Activated CD4-positive, alpha-beta memory T cell treated with anti-CD3 and anti-CD28 coated beads, Interleukin-2, amount 10 ng/mL, durations not matched to agents 7 days and 5 days (primary cell): ENCODE measurements around the gene ZNF146. TPM values are rescaled to one million over a fixed set of nuclear protein-coding genes. Genes with fewer than 3 reads are reported as not detected.
A peak's percentile ranks its signal among the peaks of the same experiment; 100 is the strongest.
"Not testable (repeated sequence)": the region's sequence is repeated elsewhere in the genome, so short reads cannot be mapped to it uniquely, and the experiment has no call there.

ENCODE experiments used
- CTCF ChIA-PET: fragments of 350-600 bp; sonication (Branson Sonifier 250); formaldehyde crosslinking; loops from one replicate; lab custom pipeline; 2021; ENCODE audit warnings: antibody characterized with exemption, inconsistent platforms; lab: Charles Lee
- POLR2A ChIA-PET: fragments of 350-600 bp; sonication (Branson Sonifier 250); formaldehyde crosslinking; loops from one replicate; lab custom pipeline; 2021; ENCODE audit warnings: antibody characterized with exemption; lab: Charles Lee
- DNase-seq: peaks from one replicate; pipeline ENCODE4 v3.0.0-alpha.2; 2020
- H3K27ac Mint-ChIP-seq: one replicate; pipeline ENCODE4 v1.8.0; 2021; ENCODE audit warnings: mild to moderate bottlenecking, mixed read lengths
- H3K27me3 Mint-ChIP-seq: one replicate; pipeline ENCODE4 v1.8.0; 2021; ENCODE audit warnings: mixed read lengths
- H3K36me3 Mint-ChIP-seq: one replicate; pipeline ENCODE4 v1.8.0; 2021; ENCODE audit warnings: low read depth, mixed read lengths
- H3K4me1 Mint-ChIP-seq: one replicate; pipeline ENCODE4 v1.8.0; 2021; ENCODE audit warnings: mixed read lengths
- H3K4me3 Mint-ChIP-seq: one replicate; pipeline ENCODE4 v1.8.0; 2021; ENCODE audit warnings: mild to moderate bottlenecking, mixed read lengths
- H3K9me3 Mint-ChIP-seq: one replicate; pipeline ENCODE4 v1.8.0; 2021; ENCODE audit warnings: mixed read lengths
- total RNA-seq, 2 experiments: library from RNA; stranded (reverse); gene quantifications; one replicate each; pipeline ENCODE4 v1.2.3, GENCODE V29; 2021

ZNF146 gene
- total RNA-seq, 2 experiments from 2014 or later, result 64.6 to 68.4 TPM

DNA sequence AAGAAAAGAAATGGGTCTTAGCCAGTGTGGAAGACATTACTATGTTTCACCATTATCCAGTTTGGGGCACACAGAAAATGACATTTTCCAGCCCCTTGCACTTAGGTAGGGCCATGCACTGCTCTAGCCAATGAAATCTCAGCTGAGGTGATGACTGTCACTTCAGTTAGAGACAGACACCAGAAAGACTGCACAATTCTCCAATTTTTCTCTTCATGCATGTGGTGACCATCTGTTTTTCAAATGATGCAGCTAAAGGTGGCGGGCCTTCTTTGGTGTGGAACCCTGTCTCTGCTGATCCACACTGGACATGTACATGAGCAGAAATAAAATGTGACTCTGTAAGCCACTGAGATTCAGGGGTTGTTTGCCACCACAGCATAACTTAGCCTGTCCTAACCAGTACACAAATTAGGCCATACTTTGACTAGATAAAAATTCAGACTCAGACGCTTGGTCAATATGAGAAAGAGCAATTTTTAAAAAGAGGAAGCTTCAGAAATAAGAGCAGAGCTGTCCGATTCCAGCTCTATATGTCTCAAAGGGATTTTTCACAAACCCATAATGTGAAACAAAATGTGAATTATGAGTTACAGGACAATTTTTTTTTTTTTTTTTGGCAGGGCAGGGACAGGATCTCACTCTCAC lies 7.2 kb upstream of the ZNF146 start:
- H3K9me3 Mint-ChIP-seq, result no peaks in the 10 kb centered on the region
- H3K27ac Mint-ChIP-seq, result no peak overlapping the region
- CTCF ChIA-PET, result interaction anchor here (0.7 to 1.3 kb wide), 2 partner anchors 80 to 865 kb away, joined by 3 read pairs; no protein-coding TSS in a partner anchor
- H3K36me3 Mint-ChIP-seq, result no peaks in the 10 kb centered on the region
- DNase-seq, result no peak
- H3K4me1 Mint-ChIP-seq, result no peaks in the 10 kb centered on the region
- H3K4me3 Mint-ChIP-seq, result no peak overlapping the region
- H3K27me3 Mint-ChIP-seq, result no peaks in the 10 kb centered on the region
- POLR2A ChIA-PET, result no interaction called here

DNA sequence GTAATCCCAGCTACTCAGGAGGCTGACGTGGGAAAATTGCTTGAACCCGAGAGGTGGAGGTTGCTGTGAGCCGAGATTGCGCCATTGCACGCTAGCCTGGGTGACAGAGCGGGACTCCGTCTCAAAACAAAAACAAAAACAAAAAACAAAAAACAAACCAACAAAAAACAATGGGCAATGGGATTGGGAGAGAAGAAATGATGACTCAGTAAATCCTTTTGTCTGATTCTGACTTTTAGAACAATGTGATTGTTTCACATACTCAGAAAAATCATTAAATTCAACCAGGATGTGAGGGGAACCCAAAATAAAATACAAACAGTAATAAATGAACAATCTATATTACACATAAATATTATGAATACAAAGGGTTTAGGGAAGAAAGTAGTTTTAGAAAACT lies 5.5 kb upstream of the ZNF146 start:
- no peaks in the 10 kb centered on the region for H3K4me1 Mint-ChIP-seq
- H3K27me3 Mint-ChIP-seq, result no peaks in the 10 kb centered on the region
- DNase-seq, result no peak
- no peaks in the 10 kb centered on the region for H3K9me3 Mint-ChIP-seq
- ChIA-PET CTCF (no interaction called here), POLR2A (no interaction called here)
- H3K27ac Mint-ChIP-seq, result no peak overlapping the region
- H3K4me3 Mint-ChIP-seq, result no peak overlapping the region
- H3K36me3 Mint-ChIP-seq, result no peaks in the 10 kb centered on the region

- no peaks in the 10 kb centered on the region for H3K4me1 Mint-ChIP-seq
- POLR2A ChIA-PET, result no interaction called here
These were observed 4.4 kb upstream of the ZNF146 start for GRCh38 chr19:36210497-36210896.

GRCh38 chr19:36212895-36213294 lies 2.0 kb upstream of the ZNF146 start:
- Mint-ChIP-seq H3K27me3 (no peaks in the 10 kb centered on the region), H3K27ac (no peak overlapping the region), H3K4me3 (no peak overlapping the region), H3K4me1 (peaks cover 13% of the 10 kb centered on the region), H3K36me3 (peaks cover 13% of the 10 kb centered on the region), H3K9me3 (peaks cover 4% of the 10 kb centered on the region)
- no peak for DNase-seq
- ChIA-PET POLR2A (no interaction called here), CTCF (no interaction called here)

More at GRCh38 chr19:36210497-36210896, 4.4 kb upstream of the ZNF146 start:
- no peaks in the 10 kb centered on the region for H3K36me3 Mint-ChIP-seq
- no peaks in the 10 kb centered on the region for H3K27me3 Mint-ChIP-seq
- CTCF ChIA-PET, result no interaction called here
- no peak overlapping the region for H3K4me3 Mint-ChIP-seq
- no peak for DNase-seq
- H3K27ac Mint-ChIP-seq, result no peak overlapping the region
- no peaks in the 10 kb centered on the region for H3K9me3 Mint-ChIP-seq

GRCh38 chr19:36215276-36216123 lies 594 bp downstream of the ZNF146 start:
- ChIA-PET CTCF (interaction anchor here (0.6 to 1.9 kb wide), 7 partner anchors 45 to 619 kb away, joined by 3 to 22 read pairs (median 3); partner anchors contain the start of genes CAPNS1 and POLR2I), POLR2A (interaction anchor here (0.6 to 2.6 kb wide), 24 partner anchors 9 to 1687 kb away, joined by 3 to 21 read pairs (median 5); partner anchors contain the start of genes ALKBH6, CAPNS1, POLR2I and TBCB)
- peaks cover 9% of the 10 kb centered on the region for H3K9me3 Mint-ChIP-seq
- H3K4me3 Mint-ChIP-seq, result no peak overlapping the region
- peaks cover 29% of the 10 kb centered on the region for H3K36me3 Mint-ChIP-seq
- H3K27me3 Mint-ChIP-seq, result no peaks in the 10 kb centered on the region
- peak; percentile 18 for DNase-seq
- peaks cover 19% of the 10 kb centered on the region for H3K4me1 Mint-ChIP-seq
- H3K27ac Mint-ChIP-seq, result no peak overlapping the region

- POLR2A ChIA-PET, result no interaction called here
- no peak for DNase-seq
- CTCF ChIA-PET, result no interaction called here
- H3K27ac Mint-ChIP-seq, result no peak overlapping the region
- H3K36me3 Mint-ChIP-seq, result peaks cover 78% of the 10 kb centered on the region
- H3K4me1 Mint-ChIP-seq, result peaks cover 34% of the 10 kb centered on the region
- H3K4me3 Mint-ChIP-seq, result no peak overlapping the region
- H3K27me3 Mint-ChIP-seq, result no peaks in the 10 kb centered on the region
- peaks cover 41% of the 10 kb centered on the region for H3K9me3 Mint-ChIP-seq
These were observed 6.6 kb downstream of the ZNF146 start for GRCh38 chr19:36221474-36221873.

- Mint-ChIP-seq H3K27me3 (no peaks in the 10 kb centered on the region), H3K4me1 (peaks cover 28% of the 10 kb centered on the region), H3K4me3 (no peak overlapping the region), H3K9me3 (peaks cover 38% of the 10 kb centered on the region), H3K27ac (no peak overlapping the region), H3K36me3 (peaks cover 80% of the 10 kb centered on the region)
- POLR2A ChIA-PET, result no interaction called here
- CTCF ChIA-PET, result no interaction called here
- no peak for DNase-seq
These were observed 7.6 kb downstream of the ZNF146 start for GRCh38 chr19:36222503-36222902.

DNA sequence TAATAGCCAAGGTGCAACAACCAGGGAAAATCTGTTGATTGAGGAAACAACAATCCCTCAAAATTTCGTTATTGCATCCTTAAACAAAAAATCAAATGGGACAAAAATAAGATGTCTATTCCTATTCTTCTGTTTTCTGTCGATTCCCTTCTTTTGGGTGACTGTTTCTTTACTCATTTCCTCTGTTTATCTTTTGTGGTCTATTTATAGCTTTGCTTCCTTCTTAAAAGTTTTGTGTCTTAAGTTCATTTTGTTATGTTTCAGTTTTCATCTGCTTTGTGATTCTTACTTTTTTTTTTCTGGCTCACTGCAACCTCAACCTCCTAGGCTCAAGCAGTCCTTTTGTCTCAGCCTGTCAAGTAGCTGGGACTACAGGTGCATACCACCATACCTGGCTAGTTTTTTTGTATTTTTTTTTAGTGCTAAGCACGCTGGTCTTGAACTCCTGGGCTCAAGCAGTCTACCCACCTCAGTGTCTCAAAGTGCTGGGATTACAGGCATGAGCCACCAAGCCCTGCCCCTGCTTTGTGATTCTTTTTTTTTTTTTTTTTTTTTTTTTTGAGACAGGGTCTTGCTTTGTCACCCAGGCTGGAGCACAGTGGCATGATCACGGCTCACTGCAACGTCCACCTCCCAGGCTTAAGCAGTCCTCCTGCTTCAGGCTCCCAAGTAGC lies 10.4 kb downstream of the ZNF146 start:
- Mint-ChIP-seq H3K27ac (peak overlapping the region; percentile 77), H3K4me3 (peak overlapping the region; percentile 33), H3K36me3 (peaks cover 92% of the 10 kb centered on the region), H3K9me3 (peaks cover 47% of the 10 kb centered on the region), H3K4me1 (peaks cover 22% of the 10 kb centered on the region), H3K27me3 (no peaks in the 10 kb centered on the region)
- ChIA-PET CTCF (no interaction called here), POLR2A (interaction anchor here (2.9 kb wide), 1 partner anchor 10 kb away, joined by 20 read pairs; the partner anchor contains the start of genes ZNF146 and ZNF565)
- no peak for DNase-seq

DNA sequence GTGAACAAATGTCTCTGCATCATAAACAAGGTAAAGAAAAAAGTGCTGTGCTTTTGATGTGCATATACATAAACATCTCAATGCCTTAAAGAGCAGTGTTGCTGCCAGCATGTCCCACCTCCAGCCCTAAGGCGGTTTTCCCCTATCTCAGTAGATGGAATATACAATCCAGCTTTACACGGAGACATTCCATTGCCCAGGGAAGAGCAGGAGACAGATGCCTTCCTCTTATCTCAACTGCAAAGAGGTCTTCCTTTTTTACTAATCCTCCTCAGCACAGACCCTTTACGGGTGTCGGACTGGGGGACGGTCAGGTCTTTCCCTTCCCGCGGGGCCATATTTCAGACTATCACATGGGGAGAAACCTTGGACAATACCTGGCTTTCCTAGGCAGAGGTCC lies 18.7 kb downstream of the ZNF146 start:
- POLR2A ChIA-PET, CTCF ChIA-PET, H3K27ac Mint-ChIP-seq, H3K4me1 Mint-ChIP-seq, DNase-seq, H3K4me3 Mint-ChIP-seq, H3K27me3 Mint-ChIP-seq: not testable (repeated sequence)
- Mint-ChIP-seq H3K9me3 (peaks cover 65% of the 10 kb centered on the region), H3K36me3 (peaks cover 98% of the 10 kb centered on the region)

GRCh38 chr19:36236304-36236945 lies 21.5 kb downstream of the ZNF146 start:
- Mint-ChIP-seq H3K27ac (no peak overlapping the region), H3K4me1 (no peaks in the 10 kb centered on the region), H3K36me3 (peaks cover 87% of the 10 kb centered on the region), H3K9me3 (peaks cover 67% of the 10 kb centered on the region), H3K27me3 (no peaks in the 10 kb centered on the region), H3K4me3 (no peak overlapping the region)
- no peak for DNase-seq
- POLR2A ChIA-PET, result interaction anchor here (1.3 kb wide), 1 partner anchor 22 kb away, joined by 3 read pairs; the partner anchor contains the start of genes ZNF146 and ZNF565
- CTCF ChIA-PET, result no interaction called here

DNA sequence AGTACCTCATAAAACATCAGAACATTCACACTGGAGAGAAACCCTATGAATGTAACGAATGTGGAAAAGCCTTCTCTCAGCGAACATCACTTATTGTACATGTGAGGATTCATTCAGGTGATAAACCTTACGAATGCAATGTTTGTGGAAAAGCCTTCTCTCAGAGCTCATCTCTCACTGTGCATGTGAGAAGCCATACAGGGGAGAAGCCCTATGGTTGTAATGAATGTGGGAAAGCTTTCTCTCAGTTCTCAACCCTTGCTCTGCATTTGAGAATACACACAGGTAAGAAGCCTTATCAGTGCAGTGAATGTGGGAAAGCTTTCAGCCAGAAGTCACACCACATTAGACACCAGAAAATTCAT lies 22.0 kb downstream of the ZNF146 start:
- H3K27me3 Mint-ChIP-seq, result no peaks in the 10 kb centered on the region
- no peak for DNase-seq
- H3K4me1 Mint-ChIP-seq, result no peaks in the 10 kb centered on the region
- H3K9me3 Mint-ChIP-seq, result peaks cover 70% of the 10 kb centered on the region
- H3K36me3 Mint-ChIP-seq, result peaks cover 82% of the 10 kb centered on the region
- no peak overlapping the region for H3K27ac Mint-ChIP-seq
- POLR2A ChIA-PET, result interaction anchor here (1.3 kb wide), 1 partner anchor 22 kb away, joined by 3 read pairs; the partner anchor contains the start of genes ZNF146 and ZNF565
- no peak overlapping the region for H3K4me3 Mint-ChIP-seq
- CTCF ChIA-PET, result no interaction called here

- no peak overlapping the region for H3K4me3 Mint-ChIP-seq
- peaks cover 2% of the 10 kb centered on the region for H3K27me3 Mint-ChIP-seq
These were observed 29.2 kb downstream of the ZNF146 start for GRCh38 chr19:36244066-36244465.

More at GRCh38 chr19:36244066-36244465, 29.2 kb downstream of the ZNF146 start:
- H3K4me1 Mint-ChIP-seq, result peaks cover 3% of the 10 kb centered on the region
- no peak for DNase-seq
- H3K9me3 Mint-ChIP-seq, result peaks cover 50% of the 10 kb centered on the region
- POLR2A ChIA-PET, result no interaction called here
- no peak overlapping the region for H3K27ac Mint-ChIP-seq
- H3K36me3 Mint-ChIP-seq, result peaks cover 21% of the 10 kb centered on the region
- CTCF ChIA-PET, result no interaction called here
